HFF-Myc (cell line): ENCODE data around the gene CLDN25.

Experiments
- DNase-seq: peaks from one replicate; pipeline ENCODE4 v3.0.0-alpha.2; 2011; ENCODE audit warnings: low read depth; ENCODE audit errors: extremely low read depth
- H3K4me3 ChIP-seq: replicated peaks from 2 replicates; pipeline ENCODE4 v1.5.1; 2011; ENCODE audit warnings: low read depth, mild to moderate bottlenecking, control low read depth, low read length
- CTCF ChIP-seq: IDR thresholded peaks from 2 replicates; pipeline ENCODE4 v1.5.1; 2012; ENCODE audit warnings: mild to moderate bottlenecking, low read depth, low read length, control low read depth; ENCODE audit errors: missing control alignments

Gene CLDN25

GRCh38 chr11:113806406-113806805 is 26.8 kb downstream of the CLDN25 start:
- H3K4me3 ChIP-seq, result no peak overlapping the region
- peak; percentile 43 for TF ChIP-seq CTCF
- DNase-seq, result peak; percentile 4

- no peak for DNase-seq
- no peak overlapping the region for H3K4me3 ChIP-seq
- TF ChIP-seq CTCF, result no peak
Observed at GRCh38 chr11:113808931-113809330, 29.3 kb downstream of the CLDN25 start.

- DNase-seq, result no peak
- TF ChIP-seq CTCF, result no peak
- H3K4me3 ChIP-seq, result no peak overlapping the region
Observed at GRCh38 chr11:113814181-113814580, 34.6 kb downstream of the CLDN25 start.

GRCh38 chr11:113817162-113817561 is 37.6 kb downstream of the CLDN25 start:
- no peak for TF ChIP-seq CTCF
- DNase-seq, result no peak

GRCh38 chr11:113817626-113818025 is 38.0 kb downstream of the CLDN25 start:
- DNase-seq, result no peak
- no peak for TF ChIP-seq CTCF
- no peak overlapping the region for H3K4me3 ChIP-seq

More at GRCh38 chr11:113817162-113817561, 37.6 kb downstream of the CLDN25 start:
- no peak overlapping the region for H3K4me3 ChIP-seq

- DNase-seq, result no peak
- H3K4me3 ChIP-seq, result no peak overlapping the region
- no peak for TF ChIP-seq CTCF
Observed at GRCh38 chr11:113818426-113818825, 38.8 kb downstream of the CLDN25 start.

- TF ChIP-seq CTCF, result no peak
- no peak overlapping the region for H3K4me3 ChIP-seq
- no peak for DNase-seq
Observed at GRCh38 chr11:113827477-113827876, 47.9 kb downstream of the CLDN25 start.
